LoVo (cell line): ENCODE measurements around the gene ATF7IP2.
"Not testable (repeated sequence)": the region's sequence is repeated elsewhere in the genome, so short reads cannot be mapped to it uniquely, and the experiment has no call there.

Experiments used
- DNase-seq: peaks from one replicate; pipeline ENCODE4 v3.0.0-alpha.2; 2016; ENCODE audit warnings: low spot score

Gene ATF7IP2

GRCh38 chr16:10385725-10386516 lies at the start of gene ATF7IP2:
TSS of gene ATF7IP2 (plus strand) at chr16:10386061. CDS start at chr16:10430621, 44,560 bp downstream.
- peak; percentile 61 for DNase-seq

GRCh38 chr16:10338426-10338825 lies 47.4 kb upstream of the ATF7IP2 start:
- no peak for DNase-seq

GRCh38 chr16:10339777-10340732 lies 45.8 kb upstream of the ATF7IP2 start:
- DNase-seq: no peak

- no peak for DNase-seq
Observed at GRCh38 chr16:10343124-10343760, 42.6 kb upstream of the ATF7IP2 start.

- not testable (repeated sequence) for DNase-seq
Observed at GRCh38 chr16:10344699-10345098, 41.2 kb upstream of the ATF7IP2 start.

- no peak for DNase-seq
Observed at GRCh38 chr16:10345629-10346028, 40.2 kb upstream of the ATF7IP2 start.

- DNase-seq: no peak
Observed at GRCh38 chr16:10349851-10350250, 36.0 kb upstream of the ATF7IP2 start.

- no peak for DNase-seq
Observed at GRCh38 chr16:10352262-10352661, 33.6 kb upstream of the ATF7IP2 start.

GRCh38 chr16:10355589-10355988 lies 30.3 kb upstream of the ATF7IP2 start:
- DNase-seq: no peak

- DNase-seq: no peak
Observed at GRCh38 chr16:10356870-10357842, 28.7 kb upstream of the ATF7IP2 start.

- DNase-seq: not testable (repeated sequence)
Observed at GRCh38 chr16:10361747-10362076, 24.1 kb upstream of the ATF7IP2 start.

GRCh38 chr16:10362077-10362863 lies 23.6 kb upstream of the ATF7IP2 start:
- no peak for DNase-seq

- DNase-seq: not testable (repeated sequence)
Observed at GRCh38 chr16:10362864-10363197, 23.0 kb upstream of the ATF7IP2 start.

GRCh38 chr16:10366619-10367018 lies 19.2 kb upstream of the ATF7IP2 start:
- not testable (repeated sequence) for DNase-seq

- no peak for DNase-seq
Observed at GRCh38 chr16:10367616-10368188, 18.2 kb upstream of the ATF7IP2 start.

- no peak for DNase-seq
Observed at GRCh38 chr16:10368969-10369551, 16.8 kb upstream of the ATF7IP2 start.

- no peak for DNase-seq
Observed at GRCh38 chr16:10370096-10370726, 15.7 kb upstream of the ATF7IP2 start.

GRCh38 chr16:10371592-10371991 lies 14.3 kb upstream of the ATF7IP2 start:
- DNase-seq: no peak

GRCh38 chr16:10373556-10373955 lies 12.3 kb upstream of the ATF7IP2 start:
- DNase-seq: no peak
